Stomach smooth muscle (tissue), 2 donors: ENCODE measurements around the gene IGLL5.
"Not testable (repeated sequence)": the region's sequence is repeated elsewhere in the genome, so short reads cannot be mapped to it uniquely, and the experiment has no call there.

Source experiments
- H3K27ac ChIP-seq: one replicate; pipeline ENCODE4 v1.7.0; 2013; ENCODE audit warnings: mild to moderate bottlenecking, low read length, inconsistent platforms
- H3K27me3 ChIP-seq, 2 donors: one replicate each; pipeline ENCODE4 v1.7.0; 2013; ENCODE audit warnings: low read length in 2 of 2; ENCODE audit not compliant: insufficient read depth in 2 of 2, control insufficient read depth in 1 of 2
- H3K36me3 ChIP-seq, 2 donors: one replicate each; pipeline ENCODE4 v1.7.0; 2013; ENCODE audit warnings: low read length in 2 of 2; ENCODE audit not compliant: control insufficient read depth in 2 of 2, insufficient read depth in 2 of 2
- H3K4me1 ChIP-seq: one replicate; pipeline ENCODE4 v1.7.0; 2013; ENCODE audit warnings: low read length; ENCODE audit not compliant: control insufficient read depth, insufficient read depth
- H3K4me3 ChIP-seq, 2 donors: one replicate each; pipeline ENCODE4 v1.7.0; 2013; ENCODE audit warnings: low read length in 2 of 2
- H3K9ac ChIP-seq, 2 donors: one replicate each; pipeline ENCODE4 v1.7.0; 2013; ENCODE audit warnings: low read length in 2 of 2, mild to moderate bottlenecking in 1 of 2
- H3K9me3 ChIP-seq, 2 donors: one replicate each; pipeline ENCODE4 v1.7.0; 2013; ENCODE audit warnings: low read length in 2 of 2; ENCODE audit not compliant: control insufficient read depth in 2 of 2
- donor health status: healthy.
- donor health status: Pancreatic carcinoma.

IGLL5 gene

GRCh38 chr22:22897091-22897490 is 9.5 kb downstream of the IGLL5 start:
- Histone ChIP-seq H3K4me1 (peaks cover 3% of the 10 kb centered on the region), H3K9ac (no peak overlapping the region), H3K27ac (no peak overlapping the region), H3K36me3 (no peaks in the 10 kb centered on the region), H3K9me3 (no peaks in the 10 kb centered on the region), H3K4me3 (no peak overlapping the region), H3K27me3 (peaks cover 5% of the 10 kb centered on the region in 2 donors)

GRCh38 chr22:22897947-22898346 is 10.3 kb downstream of the IGLL5 start:
- peaks cover 2 to 5% of the 10 kb centered on the region in 2 donors for H3K27me3 ChIP-seq
- peaks cover 3% of the 10 kb centered on the region for H3K4me1 ChIP-seq
- no peak overlapping the region for H3K27ac ChIP-seq
- H3K9me3 ChIP-seq = no peaks in the 10 kb centered on the region
- no peak overlapping the region for H3K4me3 ChIP-seq
- H3K9ac ChIP-seq = no peak overlapping the region
- H3K36me3 ChIP-seq = no peaks in the 10 kb centered on the region

GRCh38 chr22:22898411-22898950 is 10.9 kb downstream of the IGLL5 start:
- not testable (repeated sequence) for H3K36me3 ChIP-seq, H3K9ac ChIP-seq, H3K4me3 ChIP-seq, H3K27me3 ChIP-seq, H3K9me3 ChIP-seq, H3K27ac ChIP-seq, H3K4me1 ChIP-seq

- not testable (repeated sequence) for H3K27ac ChIP-seq, H3K4me3 ChIP-seq, H3K9ac ChIP-seq, H3K4me1 ChIP-seq, H3K27me3 ChIP-seq, H3K9me3 ChIP-seq, H3K36me3 ChIP-seq
These were observed 11.9 kb downstream of the IGLL5 start for GRCh38 chr22:22899342-22900080.

- H3K9ac ChIP-seq, H3K4me3 ChIP-seq, H3K9me3 ChIP-seq, H3K4me1 ChIP-seq, H3K36me3 ChIP-seq, H3K27ac ChIP-seq, H3K27me3 ChIP-seq: not testable (repeated sequence)
These were observed 13.1 kb downstream of the IGLL5 start for GRCh38 chr22:22900527-22901205.

GRCh38 chr22:22901578-22902218 is 14.1 kb downstream of the IGLL5 start:
- Histone ChIP-seq H3K27me3 (no peaks in the 10 kb centered on the region), H3K4me3 (no peak overlapping the region), H3K4me1 (peaks cover 6% of the 10 kb centered on the region), H3K27ac (no peak overlapping the region), H3K9ac (no peak overlapping the region), H3K9me3 (no peaks in the 10 kb centered on the region), H3K36me3 (no peaks in the 10 kb centered on the region)

- Histone ChIP-seq H3K4me1 (peaks cover 6% of the 10 kb centered on the region), H3K9ac (no peak overlapping the region), H3K9me3 (no peaks in the 10 kb centered on the region), H3K27me3 (peaks cover 0 to 3% of the 10 kb centered on the region in 2 donors), H3K4me3 (no peak overlapping the region), H3K27ac (no peak overlapping the region), H3K36me3 (no peaks in the 10 kb centered on the region)
These were observed 14.8 kb downstream of the IGLL5 start for GRCh38 chr22:22902247-22903001.

- Histone ChIP-seq H3K27ac (no peak overlapping the region), H3K4me3 (no peak overlapping the region), H3K36me3 (no peaks in the 10 kb centered on the region), H3K4me1 (peaks cover 6% of the 10 kb centered on the region), H3K9me3 (no peaks in the 10 kb centered on the region), H3K9ac (no peak overlapping the region), H3K27me3 (peaks cover 0 to 3% of the 10 kb centered on the region in 2 donors)
These were observed 15.8 kb downstream of the IGLL5 start for GRCh38 chr22:22903355-22903777.

- H3K27ac ChIP-seq, H3K4me1 ChIP-seq, H3K36me3 ChIP-seq, H3K9me3 ChIP-seq, H3K9ac ChIP-seq, H3K4me3 ChIP-seq, H3K27me3 ChIP-seq: not testable (repeated sequence)
These were observed 16.2 kb downstream of the IGLL5 start for GRCh38 chr22:22903781-22904192.

- not testable (repeated sequence) for H3K4me3 ChIP-seq, H3K27ac ChIP-seq, H3K4me1 ChIP-seq, H3K27me3 ChIP-seq, H3K36me3 ChIP-seq, H3K9ac ChIP-seq, H3K9me3 ChIP-seq
These were observed 17.1 kb downstream of the IGLL5 start for GRCh38 chr22:22904736-22905135.
